ENCODE data around the gene KRT85.

Gene KRT85

DNA sequence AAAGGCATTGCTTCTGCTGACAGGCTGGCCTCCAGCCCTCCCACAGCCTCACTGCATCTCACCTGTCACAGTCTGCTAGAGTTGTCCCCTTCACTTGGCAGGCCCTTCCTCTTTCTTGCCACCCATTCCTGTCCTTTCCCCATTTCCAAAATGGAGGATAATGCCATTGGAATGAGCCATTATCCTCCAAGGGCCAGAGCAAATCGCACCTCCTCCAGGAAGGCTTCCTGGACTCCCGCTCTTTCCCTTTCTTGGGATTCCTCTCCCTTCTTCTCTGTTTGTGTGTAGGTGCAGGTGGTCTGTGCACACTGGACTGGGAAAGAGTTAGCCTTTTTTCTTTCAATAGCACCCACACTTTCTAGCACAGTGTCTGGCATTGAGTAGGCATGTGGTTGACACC is 35.1 kb upstream of the KRT85 start:
- DNase-seq = no peak
- TF ChIP-seq POLR2A (IDR thresholded peaks at IDR 0.05; ENCODE audit: low read length) (no peak), GATA1 (IDR thresholded peaks at IDR 0.05; ENCODE audit: low read depth, low read length) (no peak)

DNA sequence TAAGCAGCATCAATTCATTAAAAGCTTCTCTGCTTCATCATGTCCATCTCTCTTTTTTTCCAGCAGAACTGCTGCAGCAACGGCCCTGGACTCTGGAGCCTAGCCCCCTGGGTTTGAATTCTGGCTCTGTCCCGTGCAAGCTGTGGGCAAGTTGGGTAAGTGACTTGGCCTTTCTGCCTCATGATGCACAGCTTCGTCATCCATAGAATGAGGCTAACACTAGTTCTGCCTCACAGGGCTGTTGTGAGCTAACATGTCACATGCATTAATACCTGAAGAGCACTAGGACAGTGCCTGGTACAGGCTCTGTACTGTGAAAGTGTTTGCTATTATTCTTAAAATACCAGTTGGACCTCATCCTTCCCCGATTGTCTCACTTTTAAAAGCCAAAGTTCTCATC is 34.6 kb upstream of the KRT85 start:
- no peak for DNase-seq
- TF ChIP-seq POLR2A (IDR thresholded peaks at IDR 0.05; ENCODE audit: low read length) (no peak), GATA1 (IDR thresholded peaks at IDR 0.05; ENCODE audit: low read depth, low read length) (no peak)

DNA sequence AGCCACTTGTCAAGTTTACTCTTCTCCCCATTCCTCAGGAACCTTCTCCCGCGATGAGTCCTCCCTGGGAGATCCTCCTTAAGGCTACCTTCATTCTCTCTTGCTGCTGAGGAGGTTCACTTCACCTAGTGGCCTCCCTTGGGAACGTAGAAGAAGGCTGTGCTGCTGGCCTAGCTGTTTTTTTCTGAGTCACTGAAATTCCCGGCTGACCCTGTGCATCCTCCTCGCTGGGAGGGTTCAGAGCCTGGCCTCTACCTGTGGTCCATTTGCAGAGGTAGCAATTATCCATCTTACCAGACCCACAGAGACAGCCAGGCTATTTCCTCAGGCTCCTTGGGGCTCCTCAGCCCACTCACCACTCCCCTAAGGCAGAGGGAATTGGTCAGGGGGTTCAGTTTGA is 34.2 kb upstream of the KRT85 start:
- TF ChIP-seq POLR2A (IDR thresholded peaks at IDR 0.05; ENCODE audit: low read length) (no peak), GATA1 (IDR thresholded peaks at IDR 0.05; ENCODE audit: low read depth, low read length) (no peak)
- no peak for DNase-seq

DNA sequence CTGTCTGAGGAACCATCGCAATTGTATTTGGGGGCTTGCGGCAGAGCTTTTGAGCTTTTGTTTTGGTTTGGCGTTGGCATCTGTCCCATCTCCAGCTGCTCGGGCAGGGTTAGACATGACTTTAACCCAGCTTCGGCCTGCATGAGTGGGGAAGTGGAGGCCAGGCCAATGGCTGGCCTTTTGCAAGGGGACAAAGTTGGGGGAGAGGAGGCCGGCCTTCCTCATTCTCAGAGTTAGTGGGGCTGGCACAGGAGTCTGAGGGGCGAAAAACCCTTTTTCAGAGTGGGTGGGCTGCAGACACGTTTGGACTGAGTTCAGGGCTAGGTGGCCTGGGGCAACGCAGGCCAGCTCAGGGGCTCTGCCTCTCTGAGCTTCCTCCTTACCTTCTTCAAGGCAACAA is 33.6 kb upstream of the KRT85 start:
- TF ChIP-seq POLR2A (IDR thresholded peaks at IDR 0.05; ENCODE audit: low read length) (no peak), GATA1 (IDR thresholded peaks at IDR 0.05; ENCODE audit: low read depth, low read length) (no peak)
- DNase-seq = no peak

DNA sequence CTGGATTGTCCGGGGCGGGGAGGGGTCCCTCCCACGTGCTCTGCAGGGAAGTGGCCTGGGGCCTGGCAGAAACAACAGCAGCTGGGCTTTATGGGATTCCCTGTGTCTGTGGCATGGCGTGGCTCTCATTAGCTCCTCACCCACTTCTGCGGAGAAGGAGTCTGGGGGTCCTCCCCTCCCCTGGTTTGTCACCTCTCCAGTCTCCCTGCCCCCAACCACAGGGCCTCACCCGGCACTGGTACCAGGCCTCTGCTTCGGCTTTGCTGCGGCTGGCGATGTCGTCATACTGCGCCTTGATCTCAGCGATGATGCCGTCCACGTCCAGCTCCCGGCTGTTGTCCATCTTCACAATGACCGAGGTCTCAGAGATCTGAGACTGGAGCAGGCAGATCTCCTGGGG is 32.5 kb upstream of the KRT85 start:
- no peak for DNase-seq
- TF ChIP-seq GATA1 (IDR thresholded peaks at IDR 0.05; ENCODE audit: low read depth, low read length) (no peak), POLR2A (IDR thresholded peaks at IDR 0.05; ENCODE audit: low read length) (no peak)

DNA sequence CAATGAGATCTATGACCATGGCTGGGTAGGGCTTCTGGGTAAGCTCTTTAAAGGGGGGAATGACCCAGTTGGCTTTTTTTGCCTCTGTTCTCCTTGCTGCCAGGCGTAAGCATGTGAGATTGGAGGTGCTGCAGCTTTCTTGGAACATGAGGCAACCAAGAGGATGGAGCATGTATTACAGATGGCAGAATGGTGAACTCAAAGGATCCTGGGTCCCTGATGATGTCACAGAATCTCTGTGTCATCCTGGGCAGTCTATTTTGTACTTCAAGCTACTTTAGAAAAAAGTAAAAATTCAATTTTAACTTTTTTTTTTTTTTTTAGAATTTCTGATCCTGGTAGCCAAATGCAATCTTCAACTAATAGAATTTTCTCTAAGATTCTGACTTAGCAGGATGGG is 30.9 kb upstream of the KRT85 start:
- TF ChIP-seq POLR2A (IDR thresholded peaks at IDR 0.05; ENCODE audit: low read length) (no peak), GATA1 (IDR thresholded peaks at IDR 0.05; ENCODE audit: low read depth, low read length) (no peak)
- no peak for DNase-seq

DNA sequence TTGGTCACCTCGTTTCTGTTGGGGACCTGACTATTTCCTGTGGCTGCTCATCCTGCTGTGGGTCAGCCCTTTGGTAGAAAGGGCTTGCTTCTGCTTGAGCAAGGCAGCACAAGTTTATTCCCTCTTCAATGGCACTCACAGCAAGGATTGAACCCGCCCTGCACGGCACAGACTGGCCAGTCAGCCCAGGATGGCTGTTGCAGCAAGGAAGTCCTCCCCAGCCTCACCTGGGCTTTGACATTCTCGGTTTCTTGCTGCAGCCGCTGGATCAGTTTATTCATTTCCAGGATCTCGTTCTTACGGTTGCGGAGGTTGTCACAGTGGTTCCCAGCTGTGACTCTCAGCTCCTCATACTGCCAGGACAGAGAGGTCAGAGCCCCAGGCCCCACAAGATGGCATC is 29.4 kb upstream of the KRT85 start:
- no peak for TF ChIP-seq GATA1 (IDR thresholded peaks at IDR 0.05; ENCODE audit: low read depth, low read length)
- TF ChIP-seq POLR2A (IDR thresholded peaks at IDR 0.05; ENCODE audit: low read length) = no peak
- no peak for DNase-seq

DNA sequence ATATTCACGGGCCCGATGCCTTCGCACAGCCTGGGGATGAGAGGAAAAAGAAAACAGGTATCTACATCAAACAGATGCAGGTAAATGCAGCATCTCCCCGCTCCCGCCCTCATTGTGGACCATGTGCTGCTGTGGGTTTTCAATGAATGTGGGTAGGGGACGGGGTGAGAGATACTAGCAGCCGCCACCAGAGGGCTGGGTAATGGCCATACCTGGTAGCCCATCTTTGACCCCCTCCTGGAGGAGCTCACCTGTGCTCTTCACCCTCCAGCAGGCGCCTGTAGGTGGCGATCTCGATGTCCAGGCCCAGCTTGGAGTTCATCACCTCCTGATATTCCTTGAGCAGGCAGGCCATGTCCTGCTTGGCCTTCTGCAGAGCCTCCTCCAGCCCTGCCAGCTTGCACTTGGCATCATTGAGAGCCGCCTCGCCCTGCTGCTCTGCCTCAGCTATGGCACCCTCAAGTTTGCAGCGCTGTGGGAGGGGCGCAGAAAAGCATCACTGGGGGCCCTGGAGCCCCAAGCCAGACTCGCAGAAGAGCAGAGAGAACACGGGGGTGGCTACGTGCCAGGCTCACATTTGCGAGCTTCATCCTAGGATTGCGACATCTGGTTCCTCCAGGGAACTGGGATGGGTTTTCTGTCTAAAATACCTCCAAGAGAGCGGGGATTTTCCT is 28.6 kb upstream of the KRT85 start:
- TF ChIP-seq POLR2A (IDR thresholded peaks at IDR 0.05; ENCODE audit: low read length) = no peak
- TF ChIP-seq GATA1 (IDR thresholded peaks at IDR 0.05; ENCODE audit: low read depth, low read length) = no peak
- peak in 1 of 2 experiments; percentile 5 for DNase-seq

DNA sequence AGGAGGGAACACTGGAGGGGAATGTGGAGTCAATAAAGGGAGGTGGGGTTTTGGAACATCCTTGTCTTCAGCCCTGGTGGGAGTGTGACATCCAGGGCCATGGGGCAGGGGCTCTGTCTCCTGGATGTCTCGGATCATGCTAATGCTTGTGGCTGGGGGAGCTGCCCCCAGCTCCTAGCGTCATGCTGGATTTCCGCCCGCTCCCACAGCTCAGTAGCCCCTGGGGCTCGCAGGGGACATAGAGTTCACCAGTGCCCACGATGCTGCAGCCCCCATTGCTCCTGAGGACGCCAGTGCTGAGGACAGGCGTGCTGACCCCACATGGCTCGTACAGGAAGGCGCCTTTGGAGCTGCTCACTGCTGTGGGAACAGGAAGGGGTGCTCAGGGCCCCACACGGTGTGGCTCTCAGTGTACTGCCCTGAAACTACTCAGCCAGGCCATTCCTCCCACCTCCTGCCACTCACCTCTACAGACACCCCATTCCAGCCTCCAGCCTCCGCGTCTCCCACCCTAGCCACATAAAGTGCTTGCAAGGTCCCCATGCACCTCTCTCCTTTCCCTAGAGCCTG is 27.6 kb upstream of the KRT85 start:
- no peak for DNase-seq
- TF ChIP-seq GATA1 (IDR thresholded peaks at IDR 0.05; ENCODE audit: low read depth, low read length) (no peak), POLR2A (IDR thresholded peaks at IDR 0.05; ENCODE audit: low read length) (no peak)

DNA sequence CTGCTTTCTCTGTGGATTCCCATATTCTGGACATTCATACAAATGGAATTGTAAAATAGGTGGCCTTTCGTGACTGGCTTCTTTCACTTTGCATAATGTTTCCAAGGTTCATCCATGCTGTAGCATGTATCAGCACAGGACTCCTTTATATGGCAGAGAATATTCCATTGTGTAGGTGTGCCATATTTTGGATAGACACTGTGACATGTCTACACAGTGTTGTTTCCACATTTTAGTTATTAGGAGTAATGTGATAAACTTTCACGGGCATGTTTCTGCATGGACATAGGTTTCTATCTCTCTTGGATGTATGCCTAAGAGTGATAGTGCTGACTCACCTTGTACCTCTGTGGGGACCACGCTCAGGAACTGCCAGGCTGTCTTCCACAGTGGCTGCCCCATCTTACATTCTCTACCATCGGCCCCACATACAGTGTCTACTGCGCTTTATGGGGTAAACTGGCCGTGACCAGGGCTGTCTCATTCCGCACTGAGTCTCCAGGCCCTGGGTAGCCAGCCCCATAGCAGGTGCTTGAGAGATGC is 25.3 kb upstream of the KRT85 start:
- TF ChIP-seq POLR2A (IDR thresholded peaks at IDR 0.05; ENCODE audit: low read length) = no peak
- no peak for TF ChIP-seq GATA1 (IDR thresholded peaks at IDR 0.05; ENCODE audit: low read depth, low read length)
- DNase-seq = no peak

DNA sequence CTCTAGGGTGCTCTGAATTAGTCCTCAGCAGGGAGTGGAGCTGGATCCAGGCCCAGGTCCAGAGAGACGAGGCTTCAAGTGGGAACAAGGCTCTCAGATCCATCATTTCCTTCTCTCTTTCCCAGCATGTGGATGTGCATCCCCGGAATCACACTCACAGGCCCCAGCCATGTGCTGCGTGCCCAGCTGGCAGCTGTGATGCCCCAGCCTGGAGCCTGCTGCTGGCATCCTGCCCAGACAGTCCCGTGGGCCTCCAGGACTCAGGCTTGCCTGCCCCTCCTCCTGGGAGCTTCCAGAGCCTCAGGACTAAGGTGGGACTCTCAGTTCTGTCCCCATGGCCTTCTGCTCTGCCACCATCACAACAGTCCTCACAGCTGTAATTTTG is 24.3 kb upstream of the KRT85 start:
- no peak for DNase-seq
- no peak for TF ChIP-seq GATA1 (IDR thresholded peaks at IDR 0.05; ENCODE audit: low read depth, low read length)
- TF ChIP-seq POLR2A (IDR thresholded peaks at IDR 0.05; ENCODE audit: low read length) = no peak

DNA sequence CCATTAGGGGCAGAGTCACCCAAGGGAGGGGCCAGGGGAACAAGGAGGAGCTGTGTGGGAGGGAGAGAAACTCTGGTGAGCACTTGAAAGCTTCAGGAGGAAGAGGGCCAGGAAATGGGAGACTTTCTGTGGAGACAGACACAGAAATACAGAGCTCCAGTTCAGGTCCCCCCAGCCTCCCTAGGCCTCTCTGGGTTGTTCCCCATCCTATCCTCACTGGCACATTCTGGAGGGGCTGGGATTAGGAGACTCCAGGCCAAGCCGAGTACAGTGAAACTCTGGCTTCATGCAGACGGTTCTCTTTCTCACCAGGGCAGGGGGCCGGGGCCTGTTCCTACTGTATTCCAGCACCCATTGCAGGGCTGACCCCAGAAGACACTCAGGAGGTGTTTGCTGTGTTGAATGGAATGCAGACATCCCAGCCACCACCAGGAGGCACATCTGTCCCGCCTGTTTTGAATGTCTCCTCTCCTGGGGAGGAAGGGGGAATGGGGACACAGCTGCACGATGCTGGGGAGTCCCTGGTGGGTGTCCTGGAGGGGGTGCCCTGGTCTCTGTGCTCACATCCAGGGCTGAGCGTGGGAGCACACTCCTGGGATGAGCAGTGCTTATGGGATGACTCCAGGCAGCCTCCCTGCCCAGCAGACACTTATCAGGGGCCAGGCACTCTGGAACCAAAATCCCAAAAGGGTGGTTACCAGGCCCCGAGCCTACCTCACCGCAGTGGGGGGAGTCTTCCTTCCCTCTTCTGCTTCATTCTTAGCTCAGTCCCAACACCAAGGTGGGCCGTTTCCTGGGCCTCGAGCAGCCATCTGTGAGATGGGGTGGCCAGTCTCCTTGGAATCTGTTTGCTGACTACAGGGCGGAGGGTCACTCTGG is 23.7 kb upstream of the KRT85 start:
- DNase-seq = peak in 1 of 2 experiments; percentile 38
- TF ChIP-seq GATA1 (IDR thresholded peaks at IDR 0.05; ENCODE audit: low read depth, low read length) (no peak), POLR2A (IDR thresholded peaks at IDR 0.05; ENCODE audit: low read length) (no peak)

DNA sequence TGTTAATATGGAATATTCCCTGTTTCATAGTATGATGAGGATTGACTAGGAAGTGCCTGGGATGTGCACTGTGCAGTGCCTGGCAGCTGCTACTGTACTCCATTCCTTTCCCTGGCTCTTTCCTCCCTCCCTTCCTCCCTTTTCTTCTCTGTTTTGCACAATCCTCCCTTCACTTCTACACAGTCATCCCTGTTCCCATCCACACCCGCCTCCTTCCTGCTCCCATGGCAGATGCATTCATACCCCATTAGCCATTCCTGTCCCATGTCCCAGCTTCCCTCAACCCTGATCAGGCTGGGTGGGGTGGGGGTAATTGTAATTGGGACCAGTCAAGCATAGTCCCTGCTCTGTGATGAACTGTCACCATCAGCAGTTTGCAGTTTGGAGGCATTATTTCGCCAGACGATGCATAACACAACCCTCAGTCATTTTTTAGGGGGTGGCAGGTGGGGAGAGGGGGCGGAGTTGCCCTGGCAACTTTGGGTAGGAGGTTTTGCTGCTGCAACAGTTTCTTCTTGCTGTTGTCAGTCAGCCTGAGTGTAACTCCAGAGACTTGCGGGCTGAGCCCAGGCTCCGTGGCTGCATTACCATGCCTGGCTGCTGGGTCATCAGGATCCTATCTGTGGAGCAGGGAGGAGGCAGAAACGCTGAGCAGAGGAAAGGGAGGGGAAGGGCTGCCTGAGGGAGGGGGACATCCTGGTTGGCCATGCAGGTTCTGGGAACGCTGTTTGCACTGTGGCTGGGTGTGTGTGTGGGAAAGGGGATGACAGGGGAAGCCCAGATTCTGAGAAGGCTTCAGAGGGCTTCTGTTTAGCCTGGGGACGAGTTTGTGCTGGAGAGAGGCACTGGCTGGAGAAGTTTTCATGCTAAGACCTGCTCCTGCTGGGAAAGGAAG is 22.3 kb upstream of the KRT85 start:
- DNase-seq = no peak
- TF ChIP-seq GATA1 (IDR thresholded peaks at IDR 0.05; ENCODE audit: low read depth, low read length) = no peak
- no peak for TF ChIP-seq POLR2A (IDR thresholded peaks at IDR 0.05; ENCODE audit: low read length)
